PC-3 (cell line): Measurements from ENCODE around the gene FGGY.

ENCODE experiments used
- EZH2 ChIP-seq: fragments of 300-600 bp; sonication (generic); IDR thresholded peaks from one replicate; pipeline ENCODE4 v1.6.1; 2017; ENCODE audit warnings: antibody characterized with exemption, mild to moderate bottlenecking, low read length; ENCODE audit not compliant: unreplicated experiment
- EZH2phosphoT487 ChIP-seq: fragments of 300-600 bp; sonication (generic); IDR thresholded peaks from 2 replicates; pipeline ENCODE4 v1.6.1; 2018; ENCODE audit warnings: mild to moderate bottlenecking, antibody characterized with exemption, low read length, borderline replicate concordance
- TF ChIP-seq, protein P1 (sequence below): fragments of 300-600 bp; sonication (generic); conservative IDR thresholded peaks from 2 replicates; pipeline ENCODE4 v1.5.1; 2017; ENCODE audit warnings: antibody characterized with exemption, low read depth, mild to moderate bottlenecking, low read length

DNA sequence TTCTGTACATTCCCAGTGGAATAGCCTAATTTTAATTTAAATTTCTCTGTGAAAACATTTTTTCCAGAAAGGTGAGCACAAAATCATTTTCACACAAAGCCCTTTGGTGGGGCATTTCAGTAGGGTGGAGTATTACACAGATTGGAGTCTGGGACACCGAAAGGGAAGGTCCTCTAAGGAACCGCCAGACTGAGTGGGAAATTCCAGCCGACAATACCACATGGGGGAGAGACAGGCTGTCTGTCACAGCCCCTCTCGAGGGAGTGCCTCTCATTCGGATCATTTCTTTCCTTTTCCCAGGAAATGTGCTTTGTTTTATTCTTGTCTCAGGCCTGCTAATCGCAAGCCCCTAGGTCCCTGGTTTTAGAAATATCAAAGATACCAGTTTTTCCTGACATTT lies 367.3 kb downstream of the FGGY start:
- TF ChIP-seq, protein P1, sequence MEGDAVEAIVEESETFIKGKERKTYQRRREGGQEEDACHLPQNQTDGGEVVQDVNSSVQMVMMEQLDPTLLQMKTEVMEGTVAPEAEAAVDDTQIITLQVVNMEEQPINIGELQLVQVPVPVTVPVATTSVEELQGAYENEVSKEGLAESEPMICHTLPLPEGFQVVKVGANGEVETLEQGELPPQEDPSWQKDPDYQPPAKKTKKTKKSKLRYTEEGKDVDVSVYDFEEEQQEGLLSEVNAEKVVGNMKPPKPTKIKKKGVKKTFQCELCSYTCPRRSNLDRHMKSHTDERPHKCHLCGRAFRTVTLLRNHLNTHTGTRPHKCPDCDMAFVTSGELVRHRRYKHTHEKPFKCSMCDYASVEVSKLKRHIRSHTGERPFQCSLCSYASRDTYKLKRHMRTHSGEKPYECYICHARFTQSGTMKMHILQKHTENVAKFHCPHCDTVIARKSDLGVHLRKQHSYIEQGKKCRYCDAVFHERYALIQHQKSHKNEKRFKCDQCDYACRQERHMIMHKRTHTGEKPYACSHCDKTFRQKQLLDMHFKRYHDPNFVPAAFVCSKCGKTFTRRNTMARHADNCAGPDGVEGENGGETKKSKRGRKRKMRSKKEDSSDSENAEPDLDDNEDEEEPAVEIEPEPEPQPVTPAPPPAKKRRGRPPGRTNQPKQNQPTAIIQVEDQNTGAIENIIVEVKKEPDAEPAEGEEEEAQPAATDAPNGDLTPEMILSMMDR, result no peak
- no peak for TF ChIP-seq EZH2
- TF ChIP-seq EZH2phosphoT487, result no peak
